ENCODE results near the gene PTPN6. TPM values are rescaled to one million over a fixed set of nuclear protein-coding genes. Genes with fewer than 3 reads are reported as not detected.
A peak's percentile ranks its signal among the peaks of the same experiment; 100 is the strongest.

PTPN6 gene
- total and polyA plus RNA-seq, 2 of the 4 experiments (the other 2 are of a cell fraction) = under 0.01 to 0.14 TPM

GRCh38 chr12:6904280-6905276 lies 46.6 kb upstream of the PTPN6 start, which contains the start of gene LRRC23 (continued):
- TF ChIP-seq MAZ (IDR thresholded peaks at IDR 0.05; ENCODE audit: borderline replicate concordance, low read depth, low read length) (peak; percentile 6; the same call in 1 of the 2 replicates), MXI1 (IDR thresholded peaks at IDR 0.05; ENCODE audit: borderline replicate concordance, low read depth, low read length) (0 out of 2 replicates have a peak, but pooled peaks have one; percentile 14), RFX5 (IDR thresholded peaks at IDR 0.05; ENCODE audit: low read depth, low read length) (no peak), CEBPB (IDR thresholded peaks at IDR 0.05; ENCODE audit: low read depth, low read length) (peak; percentile 75)
